A172 (cell line): ENCODE data around the gene RIPOR3. TPM values are rescaled to one million over a fixed set of nuclear protein-coding genes. Genes with fewer than 3 reads are reported as not detected.
"Not testable (repeated sequence)": the region's sequence is repeated elsewhere in the genome, so short reads cannot be mapped to it uniquely, and the experiment has no call there.

Source experiments
- DNase-seq: peaks from one replicate; pipeline ENCODE4 v3.0.0-alpha.2; 2015; ENCODE audit warnings: low spot score
- total RNA-seq: library from RNA; depleted of rRNA; stranded (reverse); fragments of >200 nt; shearing (Covaris generic); gene quantifications from 2 replicates; pipeline ENCODE4 v1.2.3, GENCODE V29; 2014

Gene RIPOR3
- total RNA-seq, 1 experiment from 2014 or later = not detected

DNA sequence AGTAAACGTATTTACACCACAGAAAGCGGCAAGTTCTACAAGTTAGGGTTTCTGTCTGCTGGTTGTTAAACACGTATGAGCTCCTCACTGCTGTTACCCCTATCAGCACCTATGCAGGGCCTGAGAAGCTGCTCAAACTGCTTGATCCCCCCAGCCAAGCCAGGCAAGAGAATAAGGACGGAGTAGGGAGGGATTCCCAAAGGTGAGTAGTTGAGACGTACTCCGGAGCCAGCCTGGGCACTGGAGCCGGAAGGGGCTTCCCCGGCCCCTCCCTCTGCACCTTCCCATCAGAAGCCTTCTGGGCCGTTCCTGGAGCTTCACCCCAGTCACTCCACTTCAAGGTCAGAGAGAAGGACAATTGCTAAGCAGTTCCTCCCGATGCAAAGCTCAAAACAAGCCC is 58.0 kb downstream of the RIPOR3 start:
- no peak for DNase-seq

- no peak for DNase-seq
Measured at GRCh38 chr20:50632701-50633100, 58.6 kb downstream of the RIPOR3 start.

DNA sequence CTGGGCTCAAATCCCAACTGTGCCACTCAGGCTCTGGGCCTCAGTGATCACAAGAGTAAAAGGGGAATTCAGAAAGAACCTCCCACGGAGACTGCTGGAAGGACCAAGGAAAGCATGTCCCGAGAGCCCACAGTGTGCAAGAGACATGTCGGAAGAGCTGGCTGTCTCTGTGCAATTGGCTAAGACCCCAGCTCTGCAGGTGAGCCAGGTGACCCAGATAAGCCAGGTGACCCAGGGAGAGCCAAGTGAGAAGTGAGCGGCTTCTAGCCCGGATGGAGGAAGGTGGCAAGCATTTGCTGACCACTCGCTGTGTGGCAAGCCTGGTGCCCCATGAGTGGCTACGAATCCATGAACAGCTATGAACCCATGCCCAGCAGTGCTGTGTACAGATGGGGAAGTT is 59.1 kb downstream of the RIPOR3 start:
- no peak for DNase-seq

DNA sequence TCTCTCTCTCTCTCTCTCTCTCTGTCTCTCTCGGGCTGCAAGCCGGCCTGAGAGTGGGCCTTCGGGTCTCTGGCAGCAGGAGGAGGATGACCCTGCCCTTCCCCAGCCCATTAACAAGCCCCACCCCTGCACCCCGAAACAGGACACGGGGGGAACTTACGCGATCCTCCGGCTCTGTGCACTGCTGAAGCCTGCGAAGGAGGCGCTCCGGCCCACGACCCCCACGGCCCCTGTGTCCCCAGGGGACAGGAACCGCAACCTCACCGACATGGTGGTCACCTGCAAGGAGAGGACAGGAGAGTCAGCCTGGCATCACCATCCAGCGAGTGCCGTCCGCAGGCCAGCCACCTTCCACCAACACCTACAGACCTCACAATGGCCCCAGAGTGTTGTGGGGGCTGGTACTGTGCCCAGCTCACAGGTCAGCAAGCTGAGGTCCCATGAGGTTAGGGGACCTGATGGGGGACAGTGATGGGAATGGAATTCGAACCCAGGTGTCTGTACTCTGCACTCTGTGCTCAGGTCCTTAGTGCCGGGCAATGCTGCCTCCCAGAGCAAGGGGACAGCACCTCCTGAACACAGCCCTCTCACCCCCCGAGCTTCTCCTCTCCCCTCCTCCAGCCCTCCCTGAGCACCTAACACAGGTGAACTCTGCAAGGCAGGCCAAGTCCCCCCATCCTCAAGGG is 60.6 kb downstream of the RIPOR3 start:
- no peak for DNase-seq

DNA sequence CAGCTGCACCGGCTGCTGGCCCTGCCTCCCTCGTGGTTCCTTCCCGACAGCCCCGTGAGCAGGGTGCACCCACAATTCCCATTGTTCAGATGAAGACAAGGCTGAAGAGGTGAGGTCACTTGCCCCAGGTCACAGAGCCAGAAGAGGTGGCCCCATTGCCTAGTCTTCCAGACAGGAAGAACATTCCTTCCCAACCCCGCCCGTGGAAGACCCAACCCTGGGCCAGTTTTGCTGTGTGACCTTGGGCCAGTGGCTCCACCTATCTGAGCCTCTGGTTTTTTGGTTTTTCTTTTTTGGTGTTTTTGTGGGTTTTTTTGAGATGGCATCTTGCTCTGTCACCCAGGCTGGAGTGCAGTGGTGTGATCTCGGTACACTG is 61.7 kb downstream of the RIPOR3 start:
- peak; percentile 41 for DNase-seq

DNA sequence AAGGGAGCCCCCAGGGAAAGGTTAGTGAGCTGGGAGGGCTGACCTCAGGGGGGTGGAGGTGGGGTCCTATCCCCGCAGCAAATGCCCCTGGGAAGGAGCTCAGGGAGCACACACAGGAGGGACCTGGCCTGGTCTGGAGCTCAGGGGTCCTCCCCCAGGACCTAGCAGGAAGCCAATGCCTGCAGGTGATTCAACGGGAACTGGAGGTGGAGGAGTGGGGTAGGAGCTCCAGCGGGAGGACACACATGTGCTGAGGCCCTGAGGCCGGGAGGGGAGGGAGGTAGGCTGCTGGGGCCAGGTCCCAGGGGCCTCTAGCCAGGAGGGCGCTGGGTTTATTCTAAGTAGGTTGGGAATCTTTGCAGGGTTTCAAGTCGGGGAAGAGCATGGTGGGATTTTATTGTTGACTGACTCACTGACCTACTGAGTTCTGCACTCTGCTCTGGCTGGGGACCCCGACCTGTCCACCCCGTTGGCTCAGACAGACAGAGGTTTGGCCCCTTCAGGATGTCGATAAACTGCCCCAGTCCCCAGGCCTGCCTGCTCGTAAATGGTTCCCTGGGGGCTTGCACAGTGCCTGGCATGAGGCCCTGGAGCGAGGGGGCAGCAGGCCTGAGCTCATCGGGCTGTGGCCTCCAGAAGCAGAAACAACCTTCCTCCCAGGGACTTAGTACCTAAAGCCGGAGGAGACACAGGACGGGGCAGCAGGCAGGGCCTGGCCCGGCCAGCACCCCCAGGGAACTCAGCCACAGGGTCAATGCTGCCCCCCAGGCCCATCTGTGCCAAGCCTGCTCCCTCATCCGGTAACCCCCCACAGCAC is 62.3 kb downstream of the RIPOR3 start:
- no peak for DNase-seq

DNA sequence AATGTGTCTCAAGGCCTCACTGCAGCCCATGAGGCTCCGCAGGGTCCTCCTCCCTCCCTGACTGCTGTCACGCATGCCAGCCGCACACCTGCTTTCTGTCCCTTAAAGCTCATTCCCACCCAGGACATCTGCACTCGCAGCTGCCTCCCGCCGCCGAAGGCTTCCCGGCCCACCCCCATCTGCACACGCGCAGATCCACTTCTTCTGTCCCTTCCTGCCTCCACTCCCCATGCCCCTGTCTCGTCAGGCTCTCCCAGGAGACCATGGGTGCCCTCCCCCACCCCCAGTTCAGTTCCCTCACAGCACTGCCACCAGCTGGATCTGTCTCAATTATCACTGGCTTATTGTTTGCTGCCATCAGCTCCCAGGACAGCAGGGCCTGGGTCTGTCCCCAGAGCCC is 63.0 kb downstream of the RIPOR3 start:
- no peak for DNase-seq

GRCh38 chr20:50627747-50628146 is 63.6 kb downstream of the RIPOR3 start:
- no peak for DNase-seq

- DNase-seq = peak; percentile 52
Measured at GRCh38 chr20:50625986-50626677, 65.2 kb downstream of the RIPOR3 start.

DNA sequence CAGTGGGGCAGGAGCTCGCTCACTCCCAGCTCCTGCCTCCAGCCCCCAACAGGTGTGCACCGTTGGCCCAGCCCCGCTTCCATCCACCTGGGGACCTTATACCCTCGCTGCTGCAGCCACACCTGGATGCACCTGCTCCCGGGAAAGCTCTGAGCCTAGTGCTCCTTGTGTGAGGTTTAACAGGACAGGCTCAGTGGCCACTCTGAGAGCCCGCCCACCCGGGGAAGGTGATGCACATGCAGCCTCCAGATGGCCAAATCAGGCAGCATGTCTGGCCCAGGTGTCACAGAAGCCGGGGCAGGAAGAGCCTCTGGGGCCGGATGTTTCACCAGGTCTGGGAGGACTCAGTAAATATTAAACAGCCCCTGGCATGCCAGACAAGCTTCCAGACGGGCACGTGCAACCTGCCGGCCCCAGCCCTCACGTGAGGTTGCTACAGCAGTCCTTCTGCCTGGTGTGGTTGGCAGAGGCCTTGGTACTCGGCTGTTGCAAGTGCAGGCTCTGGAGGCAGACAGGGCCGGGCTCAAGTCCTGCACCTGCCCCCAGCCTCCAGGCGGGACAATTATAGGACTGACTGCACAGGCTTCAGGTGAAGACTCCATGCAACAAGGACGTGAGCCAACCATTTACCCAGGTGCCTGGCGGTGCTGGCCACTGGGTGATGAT is 66.9 kb downstream of the RIPOR3 start:
- DNase-seq = no peak

DNA sequence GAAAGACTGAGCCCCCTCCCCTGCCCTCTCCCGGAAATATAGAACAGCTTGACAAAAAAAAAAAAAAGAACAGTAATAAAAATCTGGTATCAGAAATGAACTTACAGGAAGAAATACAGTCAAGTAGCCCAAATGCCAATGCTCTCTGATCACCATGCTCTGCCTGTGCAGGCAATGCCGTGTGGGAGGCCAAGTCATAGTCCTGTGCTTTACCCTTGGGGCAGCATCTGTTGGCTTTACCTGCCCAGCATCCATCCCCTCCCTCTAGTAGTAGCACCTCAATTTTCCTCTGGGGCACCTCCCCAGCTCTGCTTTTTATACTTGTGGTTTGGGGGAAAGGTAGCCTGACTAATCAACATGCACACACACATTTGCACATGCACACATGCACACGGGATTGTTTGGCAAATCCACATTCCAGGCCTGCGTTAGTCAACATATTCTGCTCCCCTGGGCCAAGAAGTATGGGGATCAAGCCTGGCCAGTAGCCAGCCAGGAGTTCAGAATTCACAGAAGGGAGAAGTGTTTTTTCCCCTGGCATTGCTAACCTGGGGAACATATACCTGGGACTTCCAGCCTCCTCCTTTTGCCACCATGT is 70.2 kb downstream of the RIPOR3 start:
- no peak for DNase-seq

DNA sequence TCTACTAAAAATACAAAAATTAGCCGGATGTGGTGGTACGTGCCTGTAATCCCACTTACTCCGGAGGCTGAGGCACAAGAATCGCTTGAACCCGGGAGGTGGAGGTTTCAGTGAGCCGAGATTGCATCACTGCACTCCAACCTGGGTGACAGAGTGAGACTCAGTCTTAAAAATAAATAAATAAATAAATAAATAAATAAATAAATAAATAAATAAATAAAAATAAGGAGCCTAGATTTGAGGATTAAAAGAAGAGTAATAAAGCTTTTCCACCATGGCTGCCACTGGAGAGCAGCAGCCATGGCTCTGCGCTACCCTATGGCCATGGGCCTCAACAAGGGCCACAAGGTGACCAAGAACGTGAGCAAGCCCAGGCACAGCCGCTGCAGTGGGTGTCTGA is 70.9 kb downstream of the RIPOR3 start:
- DNase-seq = not testable (repeated sequence)

GRCh38 chr20:50618537-50618936 is 72.8 kb downstream of the RIPOR3 start:
- DNase-seq = no peak

DNA sequence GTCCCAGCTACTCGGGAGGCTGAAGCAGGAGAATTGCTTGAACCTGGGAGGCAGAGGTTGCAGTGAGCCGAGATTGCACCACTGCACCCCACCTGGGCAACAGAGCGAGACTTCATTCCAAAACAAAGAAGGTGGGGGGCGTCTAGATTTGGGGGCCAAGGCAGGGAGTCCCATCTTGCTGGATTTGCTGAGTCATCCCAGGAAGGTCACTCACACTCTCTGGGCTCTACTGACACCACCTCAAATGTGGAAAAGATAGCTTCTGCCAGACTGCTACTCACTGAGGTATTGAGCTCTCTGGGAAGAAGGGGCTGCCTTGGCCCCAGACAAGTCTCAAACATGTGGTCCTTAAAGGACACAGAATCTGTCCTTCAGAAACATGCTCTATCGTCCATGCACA is 74.3 kb downstream of the RIPOR3 start:
- no peak for DNase-seq

- no peak for DNase-seq
Measured at GRCh38 chr20:50615407-50615806, 75.9 kb downstream of the RIPOR3 start.

DNA sequence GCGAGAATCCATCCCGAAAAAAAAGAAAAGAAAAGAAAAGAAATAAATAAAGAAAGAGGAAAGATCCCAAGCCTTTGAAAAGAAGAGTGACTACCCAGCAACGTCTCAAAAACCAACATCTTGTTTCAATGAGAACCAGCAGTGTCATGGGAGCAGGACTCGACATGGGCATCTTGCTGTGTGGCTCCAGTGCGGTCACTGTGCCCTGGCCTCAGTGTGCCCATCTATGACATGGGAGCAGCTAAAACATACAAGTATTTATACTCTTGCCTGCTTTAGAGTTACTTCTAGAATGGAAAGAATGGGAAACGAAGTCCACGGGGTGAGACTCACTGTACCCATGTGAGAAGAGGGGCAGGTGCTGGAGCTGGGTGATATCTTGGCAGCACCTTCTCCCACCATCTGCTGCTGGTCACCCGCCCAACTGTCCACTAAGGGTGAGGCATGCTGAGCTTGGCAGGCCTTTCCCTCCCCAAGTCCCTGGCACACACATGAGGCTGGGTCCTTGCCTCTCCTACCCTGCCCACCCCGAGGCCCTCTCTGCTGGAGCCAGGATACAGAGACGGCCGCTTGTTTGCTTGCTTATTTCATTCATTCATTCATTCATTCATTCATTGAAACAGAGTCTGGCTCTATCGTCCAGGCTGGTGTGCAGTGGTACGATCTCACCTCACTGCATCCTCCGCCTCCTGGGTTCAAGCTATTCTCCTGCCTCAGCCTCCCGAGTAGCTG is 77.7 kb downstream of the RIPOR3 start:
- no peak for DNase-seq

DNA sequence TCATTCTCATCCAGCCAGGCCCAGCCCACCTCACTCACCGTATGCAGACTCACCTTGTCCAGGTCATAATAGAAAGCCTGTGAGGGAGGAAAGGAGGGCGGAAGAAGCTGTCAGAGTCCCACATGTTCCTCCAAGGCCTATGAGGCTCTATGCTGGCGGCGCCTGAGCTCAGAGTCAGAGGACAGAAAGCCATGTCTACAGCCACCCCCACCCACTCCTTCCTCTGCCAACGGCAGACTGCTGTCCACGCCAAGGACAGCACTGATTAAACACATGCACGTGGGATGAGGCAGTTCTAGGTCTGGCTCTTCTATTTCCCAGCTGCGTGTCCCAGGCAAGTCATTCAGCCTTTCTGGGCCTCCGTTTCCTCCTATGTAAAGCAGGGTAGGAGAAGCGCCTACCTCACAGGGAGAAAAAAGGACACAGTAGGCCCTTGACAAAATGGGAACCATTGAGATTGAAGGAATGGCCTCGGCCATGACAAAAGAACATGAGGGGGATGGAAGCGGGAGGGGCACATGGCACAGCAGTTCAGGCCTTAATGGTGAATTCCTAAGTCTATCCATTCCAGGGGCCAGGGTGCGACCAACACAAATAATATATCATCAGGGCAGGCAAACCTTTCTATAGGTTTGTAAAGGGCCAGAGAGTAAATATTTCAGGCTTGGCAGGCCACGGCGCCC is 80.1 kb downstream of the RIPOR3 start:
- DNase-seq = no peak

GRCh38 chr20:50610212-50610718 is 81.1 kb downstream of the RIPOR3 start:
- DNase-seq = no peak

GRCh38 chr20:50609438-50609989 is 81.8 kb downstream of the RIPOR3 start:
- no peak for DNase-seq

GRCh38 chr20:50608750-50609104 is 82.6 kb downstream of the RIPOR3 start:
- DNase-seq = no peak
